ENCODE results near the gene INPP5A.

The INPP5A gene

DNA sequence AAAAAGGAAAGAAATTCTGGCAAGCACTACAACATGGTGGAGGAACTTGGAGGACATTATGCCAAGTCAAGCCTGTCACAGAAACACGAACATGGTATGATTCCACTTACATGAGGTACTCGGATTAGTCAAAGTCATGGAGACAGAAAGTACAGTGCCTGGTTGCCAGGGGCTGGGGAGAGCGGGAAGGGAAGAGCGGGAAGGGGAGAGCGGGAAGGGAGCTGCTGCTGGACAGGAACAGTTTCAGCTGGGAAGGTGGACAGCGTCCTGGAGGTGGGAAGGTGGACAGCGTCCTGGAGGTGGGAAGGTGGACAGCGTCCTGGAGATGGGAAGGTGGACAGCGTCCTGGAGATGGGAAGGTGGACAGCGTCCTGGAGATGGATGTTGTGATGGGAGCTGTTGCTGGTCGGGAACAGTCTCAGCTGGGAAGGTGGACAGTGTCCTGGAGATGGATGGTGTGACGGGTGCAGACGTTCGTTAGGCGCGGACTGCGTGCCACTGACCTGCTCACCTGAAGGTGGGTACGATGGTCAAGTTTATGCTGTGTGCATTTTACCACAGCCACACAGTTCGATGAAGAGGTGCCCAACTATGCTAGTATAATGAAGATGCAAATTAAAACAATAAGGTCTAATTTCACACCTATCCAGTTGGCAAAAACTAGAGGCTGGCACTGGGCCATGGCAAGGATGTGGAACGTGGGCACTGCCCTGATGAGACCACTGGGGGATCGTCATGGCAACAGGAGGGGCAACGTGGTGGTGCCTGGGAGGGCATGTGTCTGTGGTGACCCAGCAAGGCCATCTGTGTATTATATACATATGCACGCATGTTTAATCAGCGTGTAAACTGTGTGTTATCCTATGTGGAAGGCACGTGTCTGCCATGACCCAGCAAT is 144.5 kb downstream of the INPP5A start:
- in situ Hi-C loops (cut with HindIII; ENCODE audit: low sequenced_read_pairs): no loop called here

DNA sequence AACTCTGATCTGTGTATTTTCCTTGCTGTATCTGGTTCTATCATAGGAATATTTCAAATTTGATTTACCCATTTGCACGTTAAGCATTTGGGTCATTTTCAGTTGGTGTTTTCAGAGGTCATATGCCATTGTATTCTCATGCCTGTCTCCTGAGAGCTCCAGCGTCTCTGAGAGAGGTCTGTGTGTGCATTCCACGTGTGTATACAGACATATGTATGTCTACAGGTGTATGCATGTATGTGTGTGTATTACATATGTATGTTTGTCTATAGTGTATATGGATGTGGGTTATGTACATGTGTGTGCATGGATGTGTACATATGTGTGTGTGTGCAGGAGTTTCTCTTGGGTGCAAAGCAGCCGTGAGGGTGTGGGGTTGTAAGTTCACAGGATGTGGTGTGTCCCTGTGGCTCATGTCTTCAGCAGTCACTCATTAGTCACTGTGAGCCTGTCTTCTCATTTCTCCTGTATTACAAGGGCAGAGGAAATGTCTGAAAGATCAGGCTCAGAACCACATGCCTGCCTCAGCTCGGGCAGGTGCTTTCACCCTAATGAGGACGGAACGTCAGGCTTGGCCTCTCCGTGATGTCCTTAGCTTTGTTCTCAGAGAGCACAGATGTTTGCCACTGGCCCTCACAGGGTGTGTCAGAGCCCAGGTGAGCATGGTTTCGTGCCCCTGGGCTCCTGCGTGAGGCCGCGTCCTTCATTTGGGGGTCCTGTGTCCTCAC is 146.7 kb downstream of the INPP5A start:
- in situ Hi-C loops (cut with HindIII; ENCODE audit: low sequenced_read_pairs): no loop called here

DNA sequence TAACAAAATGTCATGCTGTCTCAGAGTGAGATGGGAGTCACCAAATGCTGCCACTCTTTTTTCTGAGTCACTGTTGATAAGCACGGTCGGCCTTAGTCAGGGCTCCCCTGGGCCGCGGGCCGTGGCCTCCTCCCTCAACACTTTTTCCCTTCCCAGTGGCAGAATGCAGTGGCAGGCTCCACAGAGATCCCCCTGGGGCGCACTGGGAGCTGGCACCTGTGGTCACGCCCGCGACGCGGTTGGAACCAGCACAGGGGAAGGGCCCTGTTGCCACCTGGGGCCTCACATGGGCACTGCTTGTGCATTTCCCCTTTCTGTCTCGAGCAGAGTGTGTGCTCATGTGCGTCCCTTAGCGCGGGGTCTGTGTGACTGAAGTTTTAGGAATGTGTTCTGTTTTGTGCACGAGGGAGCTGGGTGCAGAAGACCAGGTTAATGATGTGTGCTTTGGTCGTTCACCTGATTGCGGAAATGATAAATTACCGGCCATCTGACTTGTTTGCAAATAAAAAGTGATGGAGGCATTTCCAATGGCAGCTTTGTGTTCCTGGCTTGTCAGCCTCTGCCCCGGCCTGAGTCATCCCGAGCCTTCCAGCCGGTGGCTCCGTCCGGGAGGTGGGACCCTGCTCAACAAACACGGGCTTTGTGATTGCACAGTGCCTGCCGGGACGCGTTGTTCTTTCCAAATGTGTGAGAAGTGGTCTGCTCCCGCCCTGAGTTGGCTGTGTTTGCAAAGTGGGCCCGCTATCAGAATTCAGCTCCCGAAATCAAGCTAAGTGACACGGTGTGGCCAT is 147.7 kb downstream of the INPP5A start:
- in situ Hi-C loops (cut with HindIII; ENCODE audit: low sequenced_read_pairs): no loop called here

DNA sequence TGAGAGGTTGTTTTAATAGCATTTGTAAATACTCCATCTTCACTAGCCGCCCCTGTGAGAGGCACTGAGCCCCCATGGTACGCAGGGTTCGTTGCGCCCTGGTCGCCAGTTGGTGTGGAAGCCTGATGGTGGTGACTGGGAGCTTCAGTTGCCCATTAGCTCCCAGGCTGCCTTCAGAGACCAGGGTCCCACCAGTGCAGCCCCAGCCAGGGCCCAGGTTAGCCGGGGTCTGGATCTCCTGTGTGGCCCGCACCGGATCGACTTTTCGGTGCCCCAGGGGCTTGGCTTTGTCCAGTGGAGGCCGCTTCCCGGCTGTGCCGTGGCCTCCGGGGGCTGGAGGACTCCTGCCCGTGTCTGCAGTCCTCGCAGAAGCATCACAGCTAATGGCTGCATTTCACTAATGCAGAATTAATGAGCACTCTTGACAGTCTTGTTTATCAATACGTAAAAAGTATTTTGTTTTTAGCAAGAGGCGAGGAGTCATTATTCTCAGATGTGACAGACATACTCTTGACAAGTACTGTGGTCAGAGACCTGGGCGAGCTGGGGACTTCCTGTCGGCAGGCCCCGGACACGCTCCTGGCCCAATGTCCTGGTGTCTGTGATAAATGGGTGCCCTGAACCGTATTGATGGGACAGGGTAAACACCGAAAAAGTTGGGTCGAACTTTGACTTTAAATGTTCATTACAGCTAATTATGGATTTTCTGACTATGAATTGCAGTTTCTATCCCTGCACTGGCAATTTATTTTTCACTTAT is 148.5 kb downstream of the INPP5A start:
- in situ Hi-C loops (cut with HindIII; ENCODE audit: low sequenced_read_pairs): no loop called here

DNA sequence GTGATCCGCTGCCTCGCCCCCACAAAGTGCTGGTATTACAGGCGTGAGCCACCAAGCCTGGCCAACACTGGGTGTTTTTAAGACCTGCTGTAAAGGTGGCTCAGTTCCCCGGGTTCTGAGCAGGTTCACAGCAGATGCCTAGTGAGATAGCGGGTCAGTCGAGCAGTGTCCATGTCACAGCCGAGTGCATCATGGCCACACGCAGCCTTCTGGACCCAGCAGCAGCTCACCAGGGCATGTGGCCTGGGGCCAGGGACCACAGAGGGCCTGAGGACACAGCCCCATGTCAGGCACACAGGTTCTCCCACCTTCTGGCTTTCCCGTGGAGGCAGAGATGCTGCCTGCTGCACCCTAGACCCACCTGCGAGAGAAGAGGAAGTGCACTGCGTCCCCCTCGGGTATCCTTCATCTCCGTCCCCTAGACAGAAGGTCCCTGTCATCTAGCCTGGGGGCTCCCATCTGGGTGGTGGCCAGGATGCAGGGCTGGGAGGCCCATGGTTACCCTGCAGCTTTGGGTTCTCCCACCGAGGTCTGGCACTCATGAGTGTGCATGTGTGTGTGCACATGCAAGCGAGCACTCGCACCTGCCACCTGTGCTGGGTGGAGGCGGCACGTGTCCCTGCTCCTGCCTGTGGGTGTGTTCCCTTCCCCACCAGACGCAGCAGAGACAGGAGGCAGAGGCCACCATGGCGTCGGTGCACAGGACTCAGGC is 149.8 kb downstream of the INPP5A start:
- in situ Hi-C loops (cut with HindIII; ENCODE audit: low sequenced_read_pairs): no loop called here

DNA sequence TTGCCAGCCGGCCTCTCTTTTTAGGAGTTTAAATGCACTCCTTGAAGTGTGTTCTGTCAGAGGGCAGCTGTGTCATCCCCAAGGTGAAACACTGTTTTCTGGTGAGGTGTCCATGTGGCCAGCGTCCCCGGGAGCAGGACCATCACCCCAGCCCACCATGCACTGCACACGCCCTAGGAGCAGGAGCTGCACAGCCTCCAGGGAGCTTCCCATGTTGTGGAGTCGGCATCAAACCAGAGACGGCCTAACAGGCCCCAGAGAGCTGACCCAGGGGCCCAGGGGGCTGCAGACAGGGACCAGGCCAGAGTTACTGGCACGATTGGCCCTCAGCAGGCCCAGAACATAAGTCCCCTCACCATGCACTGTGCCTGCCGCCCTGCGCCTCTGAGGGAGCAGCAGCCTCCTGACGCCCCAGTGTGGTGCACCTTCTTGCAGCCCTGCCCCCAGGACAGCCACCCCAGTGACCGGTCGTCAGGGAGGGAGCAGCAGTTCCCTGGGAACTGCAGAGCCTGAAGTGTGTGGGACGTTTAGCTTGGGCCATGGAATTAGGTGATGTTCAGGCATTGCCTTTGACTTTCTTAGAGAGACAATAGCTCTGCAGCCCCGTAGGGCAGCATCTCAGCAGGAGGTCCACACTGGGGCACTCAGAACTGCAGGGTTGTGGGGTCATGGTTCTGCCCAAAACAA is 150.4 kb downstream of the INPP5A start:
- in situ Hi-C loops (cut with HindIII; ENCODE audit: low sequenced_read_pairs): no loop called here

DNA sequence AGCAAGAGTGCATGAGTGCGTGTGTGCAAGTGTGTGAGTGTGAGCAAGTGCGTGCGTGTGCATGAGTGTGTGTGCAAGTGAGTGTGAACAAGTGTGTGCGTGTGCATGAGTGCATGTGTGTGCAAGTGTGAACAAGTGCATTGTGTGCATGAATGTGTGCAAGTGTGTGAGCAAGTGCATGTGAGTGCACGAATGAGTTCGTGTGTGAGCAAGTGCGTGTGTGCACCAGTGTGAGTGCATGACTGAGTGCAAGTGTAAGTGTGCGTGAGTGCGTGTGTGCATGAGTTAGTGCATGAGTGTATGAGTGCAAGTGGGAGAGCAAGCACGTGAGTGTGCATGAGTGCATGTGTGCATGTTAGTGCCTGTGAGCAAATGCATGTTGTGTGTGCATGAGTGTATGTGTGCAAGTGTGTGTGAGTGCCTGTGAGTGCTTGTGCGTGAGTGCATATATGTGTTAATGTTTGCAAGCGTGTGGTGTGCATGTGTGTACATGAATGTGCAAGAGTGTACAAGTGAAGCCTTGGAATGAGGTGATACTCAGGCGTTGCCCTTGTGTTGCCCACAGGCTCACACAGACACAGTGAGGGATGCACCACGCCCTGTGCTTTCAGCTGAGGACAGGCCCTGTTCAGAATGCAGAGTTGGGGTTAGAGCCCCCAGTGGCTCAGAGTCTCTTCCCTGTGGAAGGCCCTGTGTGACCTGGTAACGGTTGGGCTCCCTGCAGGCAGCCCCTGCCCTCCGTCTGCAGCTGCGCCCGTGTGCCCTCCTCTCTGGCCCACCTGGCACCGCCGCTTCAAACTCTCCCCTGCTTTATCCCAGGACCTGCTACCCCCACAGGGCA is 151.2 kb downstream of the INPP5A start:
- in situ Hi-C loops (cut with HindIII; ENCODE audit: low sequenced_read_pairs): no loop called here

DNA sequence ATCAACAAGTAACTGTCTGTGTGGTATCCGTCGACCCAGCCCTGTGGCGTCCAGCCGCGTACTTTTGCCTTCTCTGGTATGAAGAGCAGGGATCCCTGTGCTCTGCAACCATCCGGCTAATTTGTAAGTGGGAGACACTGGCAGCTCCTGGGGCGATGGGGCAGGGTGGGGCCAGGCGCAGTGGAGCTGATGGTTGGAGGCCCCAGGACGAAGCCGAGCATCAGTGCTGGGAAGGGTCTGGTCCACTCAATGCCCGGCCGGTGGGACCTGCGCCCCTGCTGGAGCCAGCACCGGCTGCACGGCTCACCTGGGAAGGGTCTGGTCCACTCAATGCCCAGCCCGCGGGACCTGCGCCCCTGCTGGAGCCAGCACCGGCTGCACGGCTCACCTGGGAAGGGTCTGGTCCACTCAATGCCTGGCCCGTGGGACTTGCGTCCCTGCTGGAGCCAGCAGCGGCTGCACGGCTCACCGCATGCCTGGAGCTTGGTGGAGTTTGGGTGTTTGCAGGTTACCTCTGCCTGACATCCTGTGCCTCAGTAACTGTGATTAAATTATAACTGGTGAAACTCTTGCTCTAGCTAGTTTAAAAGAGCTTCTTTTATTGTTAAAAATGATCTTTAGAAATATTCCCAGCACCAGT is 152.3 kb downstream of the INPP5A start:
- in situ Hi-C loops (cut with HindIII; ENCODE audit: low sequenced_read_pairs): loop anchor here (10.0 kb wide), 1 partner anchor 485 kb away; no protein-coding TSS in a partner anchor

DNA sequence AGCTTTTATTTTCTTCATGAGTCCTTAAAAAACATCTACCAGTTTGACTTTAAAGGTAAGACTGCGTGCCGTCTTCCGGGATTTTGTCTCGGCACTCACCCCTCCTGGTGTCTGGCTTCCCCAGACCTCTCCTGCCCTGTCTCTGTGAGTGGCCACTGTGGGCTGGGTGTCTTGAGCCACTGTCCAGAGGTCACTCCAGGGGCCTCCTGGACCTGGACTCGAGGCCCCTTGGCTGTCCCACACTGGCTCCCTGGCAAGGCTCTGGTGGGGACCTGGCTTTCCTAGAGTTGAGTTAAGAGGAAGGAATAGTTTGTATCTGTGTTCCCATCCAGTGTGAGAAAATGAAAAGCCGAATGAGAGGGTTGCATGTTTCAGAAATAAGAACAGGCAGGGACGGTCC is 152.8 kb downstream of the INPP5A start:
- in situ Hi-C loops (cut with HindIII; ENCODE audit: low sequenced_read_pairs): loop anchor here (10.0 kb wide), 1 partner anchor 486 kb away; no protein-coding TSS in a partner anchor

DNA sequence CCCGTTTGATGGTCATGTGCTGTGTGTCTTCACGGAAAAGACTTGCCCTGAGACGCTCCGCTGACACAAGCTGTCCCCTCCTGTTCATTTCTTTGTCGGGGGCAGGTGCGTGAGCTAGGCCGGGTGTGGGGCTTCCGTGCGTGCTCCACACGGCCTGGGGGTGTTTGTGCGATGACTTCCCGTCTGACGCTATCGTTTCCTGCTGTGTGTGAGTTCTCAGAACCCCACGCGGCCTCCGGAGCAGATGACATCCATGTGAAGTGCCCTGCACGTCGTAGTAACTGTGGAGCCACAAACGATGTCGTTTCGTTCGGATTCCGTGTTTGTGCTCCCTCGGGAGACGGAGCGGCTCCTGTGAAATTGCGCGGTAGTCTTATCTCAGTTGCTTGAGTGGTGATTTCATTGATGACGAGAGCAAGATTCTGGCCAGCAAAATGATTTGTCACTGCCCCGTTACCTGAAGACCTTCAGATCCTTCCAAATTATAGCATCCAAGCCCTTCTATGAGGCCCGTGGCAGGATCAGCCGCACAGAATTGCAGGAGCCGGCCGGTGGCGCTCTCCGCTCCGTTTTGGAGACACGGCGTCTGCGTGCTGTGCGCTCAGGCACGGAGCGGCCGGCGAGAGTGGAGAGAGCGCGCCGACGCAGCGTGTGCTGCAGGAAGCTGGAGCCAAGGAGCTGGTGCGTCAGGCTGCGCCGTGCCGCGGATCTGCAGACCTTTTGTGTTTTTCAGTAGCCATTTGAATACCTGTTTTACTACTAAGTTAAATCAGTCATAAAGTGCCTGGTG is 153.4 kb downstream of the INPP5A start:
- in situ Hi-C loops (cut with HindIII; ENCODE audit: low sequenced_read_pairs): loop anchor here (10.0 kb wide), 1 partner anchor 486 kb away; no protein-coding TSS in a partner anchor

DNA sequence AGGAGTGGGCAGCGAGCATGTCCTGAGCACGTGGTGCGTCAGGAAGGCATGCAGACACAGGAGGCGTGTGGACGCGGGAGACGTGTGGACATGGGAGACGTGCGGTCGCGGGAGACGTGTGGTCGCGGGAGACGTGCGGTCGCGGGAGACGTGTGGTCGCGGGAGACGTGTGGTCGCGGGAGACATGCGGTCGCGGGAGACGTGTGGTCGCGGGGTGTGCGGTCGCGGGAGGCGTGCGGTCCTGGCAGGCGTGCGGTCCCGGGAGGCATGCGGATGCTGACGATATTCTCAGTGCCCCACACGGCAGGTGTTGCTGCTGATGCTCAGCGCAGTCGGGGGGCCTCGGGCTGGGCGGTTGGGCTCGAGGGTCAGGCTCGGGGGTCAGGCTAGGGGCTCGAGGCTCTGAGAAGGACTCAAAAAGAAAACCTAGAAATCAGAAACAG is 154.1 kb downstream of the INPP5A start:
- in situ Hi-C loops (cut with HindIII; ENCODE audit: low sequenced_read_pairs): loop anchor here (10.0 kb wide), 1 partner anchor 487 kb away; no protein-coding TSS in a partner anchor

DNA sequence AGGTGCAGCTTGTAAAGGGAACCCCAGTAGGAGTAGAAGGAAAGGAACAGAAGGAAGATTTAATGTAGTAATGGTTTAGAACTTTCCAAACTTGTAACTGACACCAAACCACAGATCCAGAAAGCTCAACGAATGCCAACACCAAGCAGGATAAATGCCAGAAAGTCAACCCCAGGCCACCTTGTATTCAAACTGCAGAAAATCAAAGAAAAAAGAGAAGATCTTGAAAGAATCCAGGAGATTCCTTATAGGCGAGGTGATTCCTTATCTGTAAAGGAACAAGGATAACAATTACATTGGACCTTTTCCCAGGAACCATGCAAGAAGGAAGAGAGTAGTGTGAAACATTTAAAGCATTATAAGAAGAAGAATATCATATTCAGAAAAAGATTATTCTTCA is 154.7 kb downstream of the INPP5A start:
- in situ Hi-C loops (cut with HindIII; ENCODE audit: low sequenced_read_pairs): loop anchor here (10.0 kb wide), 1 partner anchor 488 kb away; no protein-coding TSS in a partner anchor

DNA sequence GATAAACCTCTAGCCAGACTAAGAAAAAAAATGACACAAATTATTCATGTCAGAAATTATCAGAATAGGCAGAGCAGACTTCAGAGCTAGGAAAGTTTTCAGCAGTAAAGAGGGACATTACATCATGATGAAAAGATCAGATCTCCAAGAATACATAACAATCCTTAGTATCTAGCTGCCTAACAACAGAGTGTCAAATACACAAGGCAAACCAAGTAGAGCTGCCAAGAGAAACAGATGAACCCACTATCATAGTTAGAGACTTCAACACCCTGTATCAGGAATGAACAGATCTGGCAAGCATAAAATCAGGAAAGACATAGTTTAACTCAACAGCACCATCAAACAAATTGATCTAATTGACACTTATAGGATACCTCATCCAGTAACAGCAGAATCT is 156.1 kb downstream of the INPP5A start:
- in situ Hi-C loops (cut with HindIII; ENCODE audit: low sequenced_read_pairs): loop anchor here (10.0 kb wide), 1 partner anchor 489 kb away; no protein-coding TSS in a partner anchor

DNA sequence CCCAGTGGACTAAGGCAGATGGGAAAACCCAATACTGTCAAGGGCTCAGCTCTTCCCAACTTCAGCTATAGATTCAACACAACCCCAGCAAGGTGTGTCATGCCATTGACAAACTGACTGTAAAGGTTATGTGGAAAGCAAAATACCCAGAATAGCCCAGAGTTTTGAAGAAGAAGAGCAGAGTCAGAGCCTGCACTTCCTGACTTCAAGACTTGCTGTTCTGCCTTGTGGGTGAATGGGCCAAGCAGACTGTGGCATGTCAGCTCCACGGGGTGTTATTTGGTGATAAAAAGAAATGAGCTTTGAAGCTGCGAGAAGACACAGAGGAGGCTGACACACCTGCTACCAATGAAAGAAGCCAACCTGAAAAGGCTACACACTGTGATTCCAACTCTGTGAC is 158.6 kb downstream of the INPP5A start:
- in situ Hi-C loops (cut with HindIII; ENCODE audit: low sequenced_read_pairs): loop anchor here (10.0 kb wide), 1 partner anchor 491 kb away; no protein-coding TSS in a partner anchor

DNA sequence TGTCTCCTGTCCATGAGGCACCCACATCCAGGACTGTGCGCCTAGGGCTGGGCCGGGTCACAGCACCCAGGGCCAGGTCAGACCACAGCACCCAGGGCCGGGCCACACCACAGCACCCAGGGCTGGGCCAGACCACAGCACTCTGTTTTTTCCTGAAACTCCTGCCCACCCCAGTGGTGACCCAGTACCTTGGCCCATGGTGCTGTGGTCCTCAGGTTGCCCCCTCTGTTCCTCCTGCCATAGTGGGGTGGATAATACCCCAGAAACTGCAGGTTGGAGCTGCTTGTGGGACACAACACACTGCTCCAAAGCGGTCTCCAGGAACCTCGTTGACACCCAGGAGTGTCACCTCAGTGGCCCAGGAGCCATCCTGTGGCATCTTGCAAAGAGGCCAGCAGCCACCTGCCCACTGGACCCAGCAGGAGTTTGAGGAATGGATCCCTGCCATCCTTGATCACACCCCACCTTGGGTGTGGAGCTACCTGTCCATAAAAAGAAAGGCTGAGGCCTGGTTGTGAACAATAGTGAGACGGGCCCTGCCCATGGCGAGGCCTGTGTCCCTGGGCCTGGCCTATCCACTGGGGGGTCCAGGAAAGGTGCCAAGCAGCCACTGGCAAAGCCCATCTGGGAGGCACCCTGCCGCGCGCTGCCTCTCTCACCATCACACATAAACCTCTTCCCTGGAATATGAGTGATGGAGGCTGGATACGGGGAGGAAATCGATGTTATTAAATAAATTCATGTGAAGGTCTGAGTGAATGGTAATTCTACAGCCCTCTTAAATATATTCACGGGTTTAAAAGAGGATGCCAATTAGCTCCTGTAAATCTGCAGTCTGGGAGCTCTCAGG is 159.4 kb downstream of the INPP5A start:
- in situ Hi-C loops (cut with HindIII; ENCODE audit: low sequenced_read_pairs): loop anchor here (10.0 kb wide), 1 partner anchor 492 kb away; no protein-coding TSS in a partner anchor

Data from DLD1 (cell line).